NB4 (cell line): ENCODE measurements around the gene MDGA2.

ENCODE experiments used
- POLR2A ChIP-seq: IDR thresholded peaks from 2 replicates; pipeline ENCODE4 v1.6.1; 2011; ENCODE audit warnings: mild to moderate bottlenecking; ENCODE audit not compliant: insufficient read length; ENCODE audit errors: extremely low read depth
- TF ChIP-seq, protein P1 (sequence below): IDR thresholded peaks from one replicate; pipeline ENCODE4 v1.5.1; 2012; ENCODE audit warnings: low read depth, low read length
- TF ChIP-seq, protein P2 (sequence below): IDR thresholded peaks from 2 replicates; pipeline ENCODE4 v1.6.1; 2011; ENCODE audit warnings: low read depth, low read length

DNA sequence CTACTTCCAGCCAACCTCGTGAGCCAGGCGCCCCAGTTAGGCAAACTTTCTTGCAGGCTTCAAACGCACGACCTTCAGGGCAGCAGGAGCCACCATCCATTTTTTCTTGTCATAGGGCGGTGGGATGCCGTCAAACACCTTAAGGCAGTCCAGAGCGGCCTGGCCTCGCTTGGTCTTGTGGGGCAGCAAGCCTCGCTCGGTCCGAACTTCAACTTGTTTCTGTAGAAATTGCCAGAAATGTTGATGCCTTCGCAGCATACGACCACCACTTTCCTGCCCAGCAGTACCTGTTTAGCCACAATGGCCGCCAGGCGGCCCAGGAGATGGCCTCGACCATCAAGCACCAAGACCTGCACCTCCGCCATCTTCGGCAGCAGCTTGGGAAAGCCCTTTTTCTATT, 474.7 kb downstream of the MDGA2 start:
- no peak for TF ChIP-seq POLR2A
- TF ChIP-seq, protein P1, sequence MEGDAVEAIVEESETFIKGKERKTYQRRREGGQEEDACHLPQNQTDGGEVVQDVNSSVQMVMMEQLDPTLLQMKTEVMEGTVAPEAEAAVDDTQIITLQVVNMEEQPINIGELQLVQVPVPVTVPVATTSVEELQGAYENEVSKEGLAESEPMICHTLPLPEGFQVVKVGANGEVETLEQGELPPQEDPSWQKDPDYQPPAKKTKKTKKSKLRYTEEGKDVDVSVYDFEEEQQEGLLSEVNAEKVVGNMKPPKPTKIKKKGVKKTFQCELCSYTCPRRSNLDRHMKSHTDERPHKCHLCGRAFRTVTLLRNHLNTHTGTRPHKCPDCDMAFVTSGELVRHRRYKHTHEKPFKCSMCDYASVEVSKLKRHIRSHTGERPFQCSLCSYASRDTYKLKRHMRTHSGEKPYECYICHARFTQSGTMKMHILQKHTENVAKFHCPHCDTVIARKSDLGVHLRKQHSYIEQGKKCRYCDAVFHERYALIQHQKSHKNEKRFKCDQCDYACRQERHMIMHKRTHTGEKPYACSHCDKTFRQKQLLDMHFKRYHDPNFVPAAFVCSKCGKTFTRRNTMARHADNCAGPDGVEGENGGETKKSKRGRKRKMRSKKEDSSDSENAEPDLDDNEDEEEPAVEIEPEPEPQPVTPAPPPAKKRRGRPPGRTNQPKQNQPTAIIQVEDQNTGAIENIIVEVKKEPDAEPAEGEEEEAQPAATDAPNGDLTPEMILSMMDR = no peak
- TF ChIP-seq, protein P2, sequence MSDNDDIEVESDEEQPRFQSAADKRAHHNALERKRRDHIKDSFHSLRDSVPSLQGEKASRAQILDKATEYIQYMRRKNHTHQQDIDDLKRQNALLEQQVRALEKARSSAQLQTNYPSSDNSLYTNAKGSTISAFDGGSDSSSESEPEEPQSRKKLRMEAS = no peak
